K562 treated with DMSO at 1 percent for 12 hours (cell line): ENCODE measurements around the gene WNT2. TPM values are rescaled to one million over a fixed set of nuclear protein-coding genes. Genes with fewer than 3 reads are reported as not detected.

Source experiments
- total RNA-seq: library from RNA; unstranded; fragments of 300-600 nt; gene quantifications from 2 replicates; pipeline ENCODE4 v1.2.3, GENCODE V29; 2022; ENCODE audit not compliant: insufficient read depth

The WNT2 gene
- not detected in 2 replicates for total RNA-seq

GRCh38 chr7:117322741-117323304 lies at the start of gene WNT2:
Gene WNT2 (minus strand): TSS chr7:117323058. CDS start chr7:117322989, 69 bp downstream.

Other genes with a start within 250 kb of the WNT2 start
- not detected in 2 replicates for gene ASZ1, start 104.4 kb upstream of the WNT2 start, total RNA-seq
- not detected in 2 replicates for gene CFTR, start 157.0 kb upstream of the WNT2 start, total RNA-seq